Upper lobe of left lung (tissue), 4 donors: Measurements from ENCODE around the gene NIN.

ENCODE experiments used
- CTCF ChIP-seq, 6 experiments: fragments of 450-650 bp in 4 of 6; fragments of 200-600 bp in 2 of 6; sonication (generic) in 2 of 6; IDR thresholded peaks; one replicate each; pipeline ENCODE4 v1.5.1; 2016 to 2019; ENCODE audit warnings: antibody characterized with exemption in 6 of 6
- POLR2A ChIP-seq, 4 donors: fragments of 450-650 bp; IDR thresholded peaks; one replicate each; pipeline ENCODE4 v1.5.1; 2016 to 2017; ENCODE audit warnings: antibody characterized with exemption in 4 of 4, mild to moderate bottlenecking in 2 of 4
- POLR2AphosphoS5 ChIP-seq, 2 donors: sonication (generic); formaldehyde crosslinking; IDR thresholded peaks; one replicate each; pipeline ENCODE4 v1.5.1; 2017; ENCODE audit warnings: antibody characterized with exemption in 2 of 2

GRCh38 chr14:50704454-50705010 lies 126.4 kb downstream of the NIN start:
- TF ChIP-seq CTCF (IDR thresholded peaks at IDR 0.05) (no peak), POLR2AphosphoS5 (IDR thresholded peaks at IDR 0.05) (no peak), POLR2A (IDR thresholded peaks at IDR 0.05) (no peak)
